K562 (cell line): ENCODE measurements around the gene PTGIS. TPM values are rescaled to one million over a fixed set of nuclear protein-coding genes. Genes with fewer than 3 reads are reported as not detected.
A peak's percentile ranks its signal among the peaks of the same experiment; 100 is the strongest.

Experiments used
- ATAC-seq: fragments of 200-7000 bp; cut with Tn5 transposase; 3 replicates; pipeline ENCODE4 v1.9.1; 2020; ENCODE audit warnings: moderate library complexity
- BruUV-seq: library from RNA; stranded (reverse); fragments of 400-500 nt; replicated peaks from 2 replicates; lab custom pipeline; 2021; lab: Mats Ljungman, UMichigan
- CTCF ChIA-PET: fragments of 300-600 bp; formaldehyde crosslinking; extraction: SDS; loops from one replicate; lab custom pipeline; 2021; ENCODE audit warnings: low intra/inter-chr PET ratio; lab: Yijun Ruan, JAX
- POLR2A ChIA-PET: fragments of 300-600, 350-650 bp; sonication (Branson Sonifier 250); formaldehyde crosslinking; extraction: SDS; loops from one replicate; lab custom pipeline; 2021; ENCODE audit warnings: antibody characterized with exemption, inconsistent platforms; lab: Yijun Ruan, JAX
- DNase-seq, 4 experiments: peaks; one replicate each; pipeline versions ENCODE4 v3.0.0 to v3.0.0-alpha.2; 2011 to 2018; ENCODE audit warnings: low spot score in 3 of 4, mixed read lengths in 3 of 4; ENCODE audit errors: extremely low read depth in 1 of 4
- FAIRE-seq: peaks from 2 replicates; lab custom pipeline; 2011; peaks lifted over from hg19 to GRCh38; lab: Jason Lieb, UNC
- H2AFZ ChIP-seq: 2 replicates; pipeline ENCODE4 v1.6.0; 2011; ENCODE audit warnings: low read depth, low read length, control low read depth, inconsistent platforms
- H3K27ac ChIP-seq: fragments of 200-600 bp; 3 replicates; pipeline ENCODE4 v1.8.0; 2011; ENCODE audit warnings: low read depth, mild to moderate bottlenecking, control low read depth, inconsistent platforms, low read length, moderate library complexity, mixed read lengths; ENCODE audit errors: extremely low read depth
- H3K27me3 ChIP-seq, 2 experiments: fragments of 300-600 bp in 1 of 2; 2 replicates in 1 of 2; 3 replicates in 1 of 2; pipeline versions ENCODE4 v1.6.0 to v1.8.0; 2011; ENCODE audit warnings: inconsistent platforms in 2 of 2, low read length in 2 of 2, mild to moderate bottlenecking in 1 of 2, mixed read lengths in 1 of 2, moderate library complexity in 1 of 2; ENCODE audit not compliant: control insufficient read depth in 2 of 2, insufficient read depth in 2 of 2
- H3K36me3 ChIP-seq: fragments of 300-600 bp; 3 replicates; pipeline ENCODE4 v1.8.0; 2011; ENCODE audit warnings: mild to moderate bottlenecking, low read length, inconsistent platforms; ENCODE audit not compliant: control insufficient read depth, insufficient read depth
- H3K4me1 ChIP-seq, 2 experiments: fragments of 200-600 bp in 1 of 2; replicated peaks in 1 of 2; 2 replicates in 1 of 2; 3 replicates in 1 of 2; pipeline versions ENCODE4 v1.5.1 to v1.8.0; 2011; ENCODE audit warnings: inconsistent platforms in 2 of 2, low read length in 2 of 2, mild to moderate bottlenecking in 1 of 2, mixed read lengths in 1 of 2, moderate library complexity in 1 of 2; ENCODE audit not compliant: control insufficient read depth in 2 of 2, insufficient read depth in 2 of 2
- H3K4me2 ChIP-seq: 2 replicates; pipeline ENCODE4 v1.6.1; 2011; ENCODE audit warnings: low read length, control low read depth, inconsistent platforms, mixed read lengths; ENCODE audit not compliant: insufficient read depth
- H3K4me3 ChIP-seq: fragments of 200-600 bp; sonication (generic), shearing (Covaris generic); 2 replicates; pipeline ENCODE4 v1.5.1; 2016; ENCODE audit warnings: control low read depth, inconsistent platforms
- H3K79me2 ChIP-seq: fragments of 200-600 bp; 3 replicates; pipeline ENCODE4 v1.8.0; 2011; ENCODE audit warnings: low read length, inconsistent platforms; ENCODE audit not compliant: control insufficient read depth, insufficient read depth
- H3K9ac ChIP-seq, 2 experiments: 2 replicates each; pipeline versions ENCODE4 v1.6.0 to v1.6.1; 2011; ENCODE audit warnings: low read depth in 2 of 2, low read length in 2 of 2, control low read depth in 1 of 2, inconsistent platforms in 1 of 2, mild to moderate bottlenecking in 1 of 2, mixed read lengths in 1 of 2; ENCODE audit not compliant: insufficient read depth in 1 of 2
- H3K9me1 ChIP-seq: one replicate; pipeline ENCODE4 v1.6.0; 2011; ENCODE audit warnings: inconsistent platforms, mild to moderate bottlenecking, low read length, moderate library complexity; ENCODE audit not compliant: control insufficient read depth, insufficient read depth
- H3K9me3 ChIP-seq: replicated peaks from 2 replicates; pipeline ENCODE4 v1.5.1; 2011; ENCODE audit warnings: low read depth, low read length, inconsistent platforms; ENCODE audit not compliant: control insufficient read depth, insufficient read depth
- H4K20me1 ChIP-seq: replicated peaks from 2 replicates; pipeline ENCODE4 v1.6.1; 2011; ENCODE audit warnings: low read length, inconsistent platforms, mixed read lengths; ENCODE audit not compliant: control insufficient read depth, insufficient read depth
- FOXA1 ChIP-seq: fragments of 450-650 bp; IDR thresholded peaks from 2 replicates; pipeline ENCODE4 v1.6.1; 2016; ENCODE audit warnings: mild to moderate bottlenecking, borderline replicate concordance
- KAT8 ChIP-seq: fragments of 450-650 bp; IDR thresholded peaks from 2 replicates; pipeline ENCODE4 v1.6.1; 2016; ENCODE audit warnings: low read depth, mild to moderate bottlenecking
- WGBS: fragments of 100-300 bp; shearing (Covaris generic); methylation state at CpG from one replicate; pipeline ENCODE4 v1.1.6; 2016; ENCODE audit warnings: low coverage, mixed read lengths; ENCODE audit not compliant: insufficient coverage; ENCODE audit errors: missing lambda C conversion rate; 5-methylcytosine and 5-hydroxymethylcytosine counted together
- in situ Hi-C: fragments of 300-500 bp; cut with MboI; formaldehyde crosslinking; loops from 4 replicates; pipeline ENCODE4 v1.15.0; 2018; ENCODE audit warnings: inconsistent platforms, mixed read lengths
- intact Hi-C: fragments of 100-400 bp; cut with micrococcal nuclease; formaldehyde crosslinking; loops from 2 replicates; pipeline ENCODE4 v1.14.2; 2022
- polyA plus RNA-seq, 8 experiments: library from polyadenylated mRNA; depleted of rRNA in 4 of 8; stranded (reverse) in 5 of 8; unstranded in 3 of 8; fragments of >200 nt; fragmentation: Nextera tagmentation in 2 of 8; fragmentation: Illumina TruSeq in 1 of 8; extraction: Ambion mirVana in 2 of 8; extraction: Trizol in 1 of 8; gene quantifications; 2 replicates each; pipeline versions ENCODE4 v1.2.1 to v1.2.3, GENCODE V29; 2011 to 2014; ENCODE audit warnings: inconsistent platforms in 1 of 8, missing spikeins in 1 of 8
- total RNA-seq, 7 experiments: library from RNA; depleted of rRNA in 6 of 7; stranded (reverse); fragments of >200 nt in 6 of 7; fragmentation: Illumina TruSeq in 2 of 7; extraction: Trizol in 2 of 7; gene quantifications; 2 replicates each; pipeline versions ENCODE4 v1.2.1 to v1.2.3, GENCODE V29; 2011 to 2021; ENCODE audit warnings: low replicate concordance in 1 of 7
- TF ChIP-seq, protein P1 (sequence below): sonication (generic); formaldehyde crosslinking; IDR thresholded peaks from 2 replicates; pipeline ENCODE4 v1.5.0; 2020; ENCODE audit warnings: missing genetic modification reagents
- TF ChIP-seq, protein P2 (sequence below): fragments of 450-650 bp; formaldehyde crosslinking; conservative IDR thresholded peaks from 2 replicates; pipeline ENCODE4 v1.4.0; 2022; ENCODE audit warnings: mild to moderate bottlenecking, missing genetic modification characterization
- TF ChIP-seq, protein P3 (sequence below), 2 experiments: fragments of 450-650 bp; formaldehyde crosslinking in 1 of 2; IDR thresholded peaks; 2 replicates each; pipeline versions ENCODE4 v1.4.0 to v1.6.1; 2014 to 2020; ENCODE audit warnings: mild to moderate bottlenecking in 2 of 2, borderline replicate concordance in 1 of 2, low read depth in 1 of 2

Gene PTGIS
- total and polyA plus RNA-seq, 9 of the 15 experiments (the other 6 are each of a cell fraction or from before 2014, with no cell fraction given) = not detected

DNA sequence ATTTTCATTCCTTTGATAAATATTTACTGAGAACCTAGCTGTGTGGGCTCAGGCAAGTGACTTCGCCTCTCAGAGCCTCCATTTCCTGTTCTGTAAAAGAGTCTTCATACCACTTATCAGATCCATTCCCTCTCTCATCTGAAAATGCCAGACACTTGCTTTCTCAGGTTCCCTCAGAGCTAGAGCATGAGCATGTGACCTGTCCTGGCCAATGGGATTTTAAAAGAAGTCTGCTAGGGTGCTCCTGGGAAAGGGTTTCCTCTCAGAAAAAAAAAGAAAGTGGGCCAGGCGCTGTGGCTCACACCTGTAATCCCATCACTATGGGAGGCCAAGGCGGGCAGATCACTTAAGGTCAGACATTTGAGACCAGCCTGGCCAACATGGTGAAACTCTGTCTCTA is 90.7 kb downstream of the PTGIS start:
- Histone ChIP-seq H3K9me3 (no peaks in the 10 kb centered on the region), H3K9ac (no peak overlapping the region), H3K36me3 (no peaks in the 10 kb centered on the region), H3K4me2 (no peak overlapping the region), H3K79me2 (no peaks in the 10 kb centered on the region), H3K4me3 (no peak overlapping the region), H3K4me1 (no peaks in the 10 kb centered on the region), H3K27me3 (peaks cover 6 to 22% of the 10 kb centered on the region in 2 experiments; a peak in 4 of 5 replicates), H3K27ac (no peak overlapping the region), H2AFZ (no peak overlapping the region), H3K9me1 (no peaks in the 10 kb centered on the region), H4K20me1 (0 out of 2 replicates have a peak, but pooled peaks cover 4% of the 10 kb centered on the region)
- POLR2A ChIA-PET = interaction anchor here (0.6 to 1.6 kb wide), 4 partner anchors 11 to 61 kb away, joined by 3 to 4 read pairs (median 3); no protein-coding TSS in a partner anchor
- peak; percentile 66 for ATAC-seq
- in situ Hi-C loops = no loop called here
- BruUV-seq = no TSS peak
- peak in 3 of 4 experiments; percentile 16 to 36 (median 26) for DNase-seq
- TF ChIP-seq FOXA1 (no peak), KAT8 (no peak)
- TF ChIP-seq, protein P1, sequence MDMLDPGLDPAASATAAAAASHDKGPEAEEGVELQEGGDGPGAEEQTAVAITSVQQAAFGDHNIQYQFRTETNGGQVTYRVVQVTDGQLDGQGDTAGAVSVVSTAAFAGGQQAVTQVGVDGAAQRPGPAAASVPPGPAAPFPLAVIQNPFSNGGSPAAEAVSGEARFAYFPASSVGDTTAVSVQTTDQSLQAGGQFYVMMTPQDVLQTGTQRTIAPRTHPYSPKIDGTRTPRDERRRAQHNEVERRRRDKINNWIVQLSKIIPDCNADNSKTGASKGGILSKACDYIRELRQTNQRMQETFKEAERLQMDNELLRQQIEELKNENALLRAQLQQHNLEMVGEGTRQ (CRISPR knock-in tag) = peak; percentile 63
- TF ChIP-seq, protein P2, sequence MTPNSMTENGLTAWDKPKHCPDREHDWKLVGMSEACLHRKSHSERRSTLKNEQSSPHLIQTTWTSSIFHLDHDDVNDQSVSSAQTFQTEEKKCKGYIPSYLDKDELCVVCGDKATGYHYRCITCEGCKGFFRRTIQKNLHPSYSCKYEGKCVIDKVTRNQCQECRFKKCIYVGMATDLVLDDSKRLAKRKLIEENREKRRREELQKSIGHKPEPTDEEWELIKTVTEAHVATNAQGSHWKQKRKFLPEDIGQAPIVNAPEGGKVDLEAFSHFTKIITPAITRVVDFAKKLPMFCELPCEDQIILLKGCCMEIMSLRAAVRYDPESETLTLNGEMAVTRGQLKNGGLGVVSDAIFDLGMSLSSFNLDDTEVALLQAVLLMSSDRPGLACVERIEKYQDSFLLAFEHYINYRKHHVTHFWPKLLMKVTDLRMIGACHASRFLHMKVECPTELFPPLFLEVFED (CRISPR knock-in tag) = no peak
- TF ChIP-seq, protein P3, sequence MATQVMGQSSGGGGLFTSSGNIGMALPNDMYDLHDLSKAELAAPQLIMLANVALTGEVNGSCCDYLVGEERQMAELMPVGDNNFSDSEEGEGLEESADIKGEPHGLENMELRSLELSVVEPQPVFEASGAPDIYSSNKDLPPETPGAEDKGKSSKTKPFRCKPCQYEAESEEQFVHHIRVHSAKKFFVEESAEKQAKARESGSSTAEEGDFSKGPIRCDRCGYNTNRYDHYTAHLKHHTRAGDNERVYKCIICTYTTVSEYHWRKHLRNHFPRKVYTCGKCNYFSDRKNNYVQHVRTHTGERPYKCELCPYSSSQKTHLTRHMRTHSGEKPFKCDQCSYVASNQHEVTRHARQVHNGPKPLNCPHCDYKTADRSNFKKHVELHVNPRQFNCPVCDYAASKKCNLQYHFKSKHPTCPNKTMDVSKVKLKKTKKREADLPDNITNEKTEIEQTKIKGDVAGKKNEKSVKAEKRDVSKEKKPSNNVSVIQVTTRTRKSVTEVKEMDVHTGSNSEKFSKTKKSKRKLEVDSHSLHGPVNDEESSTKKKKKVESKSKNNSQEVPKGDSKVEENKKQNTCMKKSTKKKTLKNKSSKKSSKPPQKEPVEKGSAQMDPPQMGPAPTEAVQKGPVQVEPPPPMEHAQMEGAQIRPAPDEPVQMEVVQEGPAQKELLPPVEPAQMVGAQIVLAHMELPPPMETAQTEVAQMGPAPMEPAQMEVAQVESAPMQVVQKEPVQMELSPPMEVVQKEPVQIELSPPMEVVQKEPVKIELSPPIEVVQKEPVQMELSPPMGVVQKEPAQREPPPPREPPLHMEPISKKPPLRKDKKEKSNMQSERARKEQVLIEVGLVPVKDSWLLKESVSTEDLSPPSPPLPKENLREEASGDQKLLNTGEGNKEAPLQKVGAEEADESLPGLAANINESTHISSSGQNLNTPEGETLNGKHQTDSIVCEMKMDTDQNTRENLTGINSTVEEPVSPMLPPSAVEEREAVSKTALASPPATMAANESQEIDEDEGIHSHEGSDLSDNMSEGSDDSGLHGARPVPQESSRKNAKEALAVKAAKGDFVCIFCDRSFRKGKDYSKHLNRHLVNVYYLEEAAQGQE (IDR thresholded peaks at IDR 0.05; ENCODE audit: borderline replicate concordance) = no peak
- TF ChIP-seq, protein P3 (CRISPR knock-in tag; IDR thresholded peaks at IDR 0.05; ENCODE audit: low read depth) = no peak
- no peak for FAIRE-seq
- intact Hi-C loops = no loop called here
- CTCF ChIA-PET = no interaction called here
- WGBS = 0% methylated on average over 3 of the region's 3 CpGs
